M059J (cell line): ENCODE measurements around the gene URI1. TPM values are rescaled to one million over a fixed set of nuclear protein-coding genes. Genes with fewer than 3 reads are reported as not detected.
A peak's percentile ranks its signal among the peaks of the same experiment; 100 is the strongest.
"Not testable (repeated sequence)": the region's sequence is repeated elsewhere in the genome, so short reads cannot be mapped to it uniquely, and the experiment has no call there.

ENCODE experiments used
- DNase-seq: peaks from one replicate; pipeline ENCODE4 v3.0.0-alpha.2; 2012; ENCODE audit warnings: low read depth
- total RNA-seq: library from RNA; depleted of rRNA; stranded (reverse); fragments of >200 nt; shearing (Covaris generic); gene quantifications from 2 replicates; pipeline ENCODE4 v1.2.3, GENCODE V29; 2014; rRNA removed

URI1 gene, protein sequence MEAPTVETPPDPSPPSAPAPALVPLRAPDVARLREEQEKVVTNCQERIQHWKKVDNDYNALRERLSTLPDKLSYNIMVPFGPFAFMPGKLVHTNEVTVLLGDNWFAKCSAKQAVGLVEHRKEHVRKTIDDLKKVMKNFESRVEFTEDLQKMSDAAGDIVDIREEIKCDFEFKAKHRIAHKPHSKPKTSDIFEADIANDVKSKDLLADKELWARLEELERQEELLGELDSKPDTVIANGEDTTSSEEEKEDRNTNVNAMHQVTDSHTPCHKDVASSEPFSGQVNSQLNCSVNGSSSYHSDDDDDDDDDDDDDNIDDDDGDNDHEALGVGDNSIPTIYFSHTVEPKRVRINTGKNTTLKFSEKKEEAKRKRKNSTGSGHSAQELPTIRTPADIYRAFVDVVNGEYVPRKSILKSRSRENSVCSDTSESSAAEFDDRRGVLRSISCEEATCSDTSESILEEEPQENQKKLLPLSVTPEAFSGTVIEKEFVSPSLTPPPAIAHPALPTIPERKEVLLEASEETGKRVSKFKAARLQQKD
- 42.7 and 63.0 TPM in 2 replicates for total RNA-seq

- peak; percentile 76 for DNase-seq
Observed at GRCh38 chr19:29941828-29942403, at the start of gene URI1. Gene URI1 (plus strand): TSS chr19:29942239. CDS start chr19:29942548, 309 bp downstream.

DNA sequence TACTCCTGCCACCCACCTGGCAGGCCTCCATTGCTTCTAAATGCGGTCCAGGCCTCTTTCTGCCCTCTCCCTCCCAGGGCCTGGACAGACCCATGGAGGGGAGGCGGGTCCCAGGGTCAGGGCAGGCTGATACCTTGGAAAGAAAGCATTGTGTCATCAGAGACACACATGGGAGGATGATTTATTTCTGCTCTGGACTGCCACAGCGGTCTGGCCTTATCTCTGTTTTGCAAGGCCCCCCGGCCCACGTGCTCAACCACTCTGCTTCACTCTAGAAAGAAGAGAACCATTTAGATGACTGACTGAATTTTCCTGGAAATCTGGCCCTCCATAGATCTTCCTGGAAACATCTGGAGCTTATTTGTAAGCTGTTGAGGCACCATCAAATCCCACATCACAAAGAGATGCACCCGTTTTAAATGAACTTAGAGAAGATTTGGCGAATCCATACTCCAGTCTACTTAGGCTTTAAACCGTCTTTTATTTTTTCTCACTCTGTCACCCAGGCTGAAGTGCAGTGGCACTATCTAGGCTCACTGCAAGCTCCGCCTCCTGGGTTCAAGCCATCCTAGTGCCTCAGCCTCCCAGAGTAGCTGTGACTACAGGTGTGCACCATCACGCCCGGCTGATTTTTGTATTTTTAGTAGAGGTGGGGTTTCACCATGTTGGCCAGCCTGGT lies 48.3 kb upstream of the URI1 start:
- no peak for DNase-seq

GRCh38 chr19:29896802-29897201 lies 45.2 kb upstream of the URI1 start:
- no peak for DNase-seq

GRCh38 chr19:29897466-29897865 lies 44.6 kb upstream of the URI1 start:
- DNase-seq, result no peak

DNA sequence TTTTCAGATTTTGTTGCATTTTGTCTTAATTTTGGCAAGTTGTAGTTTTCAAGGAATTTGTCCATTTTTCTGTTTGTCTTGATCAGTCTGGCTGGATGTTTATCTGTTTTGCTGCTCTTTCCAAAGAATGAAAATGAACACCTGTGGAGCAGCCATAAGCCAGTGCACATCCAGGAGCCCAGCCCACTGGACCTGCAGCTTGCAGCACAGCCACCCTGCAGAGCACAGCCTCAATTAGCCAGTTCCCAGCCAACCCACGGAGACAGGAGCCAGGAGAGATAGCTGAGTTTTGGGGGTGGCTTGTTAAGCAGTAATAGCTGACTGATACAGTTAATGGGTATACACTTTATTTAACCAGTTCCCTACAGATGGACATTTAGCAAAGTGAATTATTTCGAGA lies 38.0 kb upstream of the URI1 start:
- DNase-seq, result no peak

- DNase-seq, result peak; percentile 40
Observed at GRCh38 chr19:29908963-29909944, 32.8 kb upstream of the URI1 start.

DNA sequence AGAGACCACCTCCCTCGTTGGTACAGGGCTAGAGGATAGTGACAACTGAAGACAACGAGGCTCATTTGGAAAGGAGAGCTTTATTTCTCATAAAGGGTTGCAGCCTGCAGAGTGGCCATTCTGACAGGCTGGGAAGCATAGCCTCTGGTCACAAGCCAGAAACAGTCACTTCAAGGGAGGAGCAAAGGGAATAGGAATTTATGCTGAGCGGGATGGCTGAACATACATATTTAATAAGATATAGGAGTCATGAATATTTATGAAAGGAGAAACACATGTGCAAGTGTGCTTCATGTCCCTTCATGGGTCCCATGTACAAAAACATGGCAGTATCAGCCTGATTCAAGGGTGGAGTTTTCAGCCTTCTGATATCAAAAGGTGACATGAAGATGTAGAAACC lies 27.1 kb upstream of the URI1 start:
- no peak for DNase-seq

DNA sequence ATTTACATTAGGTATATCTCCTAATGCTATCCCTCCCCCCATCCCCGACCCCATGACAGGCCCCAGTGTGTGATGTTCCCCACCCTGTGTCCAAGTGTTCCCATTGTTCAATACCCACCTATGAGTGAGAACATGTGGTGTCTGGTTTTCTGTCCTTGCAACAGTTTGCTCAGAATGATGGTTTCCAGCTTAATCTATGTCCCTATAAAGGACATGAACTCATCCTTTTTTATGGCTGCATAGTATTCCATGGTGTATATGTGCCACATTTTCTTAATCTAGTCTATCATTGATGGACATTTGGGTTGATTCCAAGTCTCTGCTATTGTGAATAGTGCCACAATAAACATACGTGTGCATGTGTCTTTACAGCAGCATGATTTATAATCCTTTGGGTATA lies 26.2 kb upstream of the URI1 start:
- not testable (repeated sequence) for DNase-seq

DNA sequence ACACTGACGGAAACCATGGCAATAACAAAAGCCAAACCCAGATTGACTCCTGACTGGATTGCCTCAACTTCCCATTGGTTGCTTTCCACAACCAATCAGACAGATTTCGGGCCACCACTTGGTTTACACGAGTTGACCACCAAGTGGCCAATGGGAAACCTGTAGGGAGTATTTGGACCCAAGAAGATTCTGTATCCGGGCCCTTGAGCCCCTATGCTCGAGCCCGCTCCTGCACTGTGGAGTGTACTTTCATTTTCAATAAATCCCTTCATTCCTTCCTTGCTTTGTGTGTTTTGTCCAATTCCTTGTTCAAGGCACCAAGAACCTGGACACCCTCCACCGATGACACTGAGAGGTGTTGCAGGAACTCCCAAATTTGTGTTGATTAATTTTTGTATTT lies 24.1 kb upstream of the URI1 start:
- no peak for DNase-seq

GRCh38 chr19:29918891-29919290 lies 23.1 kb upstream of the URI1 start:
- DNase-seq, result no peak

DNA sequence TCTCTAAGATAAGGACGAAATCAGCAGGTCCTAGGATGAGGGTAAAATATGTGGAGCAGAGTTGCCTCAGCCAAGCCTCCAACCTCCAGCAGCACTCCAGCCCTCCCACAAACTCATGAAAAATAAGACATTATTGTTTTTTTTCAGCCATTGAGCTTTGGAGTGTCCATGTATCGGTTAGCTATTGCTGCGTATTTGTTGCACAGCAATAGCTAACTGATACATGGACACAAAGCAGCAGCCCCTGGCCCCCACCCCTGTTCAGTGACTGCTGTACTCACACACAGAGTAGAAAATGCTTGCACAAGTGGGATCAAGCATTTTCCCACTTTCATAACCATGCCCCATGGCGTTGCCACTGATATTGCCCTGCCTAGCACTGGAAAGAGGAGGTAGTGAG lies 19.1 kb upstream of the URI1 start:
- DNase-seq, result no peak

DNA sequence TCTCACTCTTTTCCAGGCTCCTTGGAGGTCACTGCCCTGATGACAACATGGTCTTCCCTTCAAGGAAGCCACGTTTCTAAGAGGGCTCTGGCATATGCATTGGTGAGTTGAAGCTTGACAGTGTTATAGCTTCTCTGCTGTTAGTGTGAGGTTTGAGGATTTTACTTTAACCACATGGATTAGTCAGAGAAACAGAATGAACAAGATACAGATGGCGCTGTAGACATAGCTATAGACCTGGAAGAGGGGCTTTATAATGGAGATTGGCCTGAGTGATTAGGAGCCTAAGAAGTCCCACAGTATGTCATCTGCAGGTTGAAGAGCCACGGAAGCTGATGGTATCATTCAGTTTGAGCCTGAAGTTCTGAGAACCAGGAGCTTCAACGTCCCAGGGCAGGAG lies 18.4 kb upstream of the URI1 start:
- peak; percentile 7 for DNase-seq

GRCh38 chr19:29926031-29926430 lies 16.0 kb upstream of the URI1 start:
- DNase-seq, result no peak

DNA sequence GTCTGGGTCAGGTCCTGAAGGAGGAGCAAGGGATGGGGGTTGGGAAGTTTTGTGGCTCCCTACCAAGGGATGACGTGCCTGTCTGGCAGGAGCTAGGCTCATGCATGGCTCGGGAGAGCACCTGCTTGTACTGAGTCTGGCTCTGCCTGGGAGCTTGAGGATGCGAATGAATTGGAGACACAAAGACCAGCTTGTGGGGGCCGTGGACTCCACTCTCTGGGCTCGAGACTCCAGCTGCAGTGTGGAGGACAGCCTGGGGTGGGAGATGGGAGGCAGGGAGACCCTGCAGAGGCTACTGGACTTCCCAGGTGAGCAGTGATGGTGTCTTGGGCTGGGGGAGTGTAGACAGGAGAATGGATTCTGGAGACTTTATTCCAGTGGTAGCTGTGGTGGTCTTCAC lies 15.2 kb upstream of the URI1 start:
- no peak for DNase-seq

GRCh38 chr19:29927944-29928625 lies 14.0 kb upstream of the URI1 start:
- DNase-seq, result no peak

DNA sequence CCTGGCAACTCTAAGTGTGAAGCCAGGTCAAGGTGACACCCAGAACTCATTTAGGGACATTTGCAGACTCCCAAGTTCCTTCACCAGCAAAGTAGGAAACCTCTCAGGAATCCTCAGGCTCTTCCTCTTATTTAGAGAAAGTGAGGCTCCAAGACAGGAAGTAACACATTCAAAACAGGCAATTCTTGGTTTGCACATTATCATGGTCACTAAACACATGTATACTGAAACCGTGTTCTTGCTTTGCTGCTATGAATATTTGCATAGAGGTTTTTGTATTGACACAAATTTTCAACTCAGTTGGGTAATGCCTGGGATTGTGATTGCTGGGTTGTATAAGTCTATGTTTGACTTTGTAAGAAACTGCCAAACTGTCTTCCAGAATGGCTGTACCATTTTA lies 13.2 kb upstream of the URI1 start:
- DNase-seq, result no peak

DNA sequence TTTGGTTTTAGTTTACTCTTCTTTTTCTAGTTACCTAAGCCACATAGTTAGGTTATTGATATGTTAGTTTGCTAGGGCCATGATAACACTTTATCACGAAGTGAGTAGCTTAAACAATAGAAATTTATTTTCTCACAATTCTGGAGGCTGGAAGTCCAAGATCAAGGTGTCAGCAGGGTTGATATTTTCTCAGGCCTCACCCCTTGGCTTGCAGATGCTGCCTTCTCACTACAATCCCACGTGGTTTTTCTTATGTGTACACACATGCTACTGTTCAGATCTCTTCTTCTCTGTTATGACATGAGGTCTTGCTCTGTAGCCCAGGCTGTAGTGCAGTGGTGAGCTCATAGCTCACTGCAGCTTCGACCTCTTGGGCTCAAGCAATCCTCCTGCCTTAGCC lies 7.8 kb upstream of the URI1 start:
- DNase-seq, result no peak

GRCh38 chr19:29934781-29935180 lies 7.3 kb upstream of the URI1 start:
- no peak for DNase-seq

DNA sequence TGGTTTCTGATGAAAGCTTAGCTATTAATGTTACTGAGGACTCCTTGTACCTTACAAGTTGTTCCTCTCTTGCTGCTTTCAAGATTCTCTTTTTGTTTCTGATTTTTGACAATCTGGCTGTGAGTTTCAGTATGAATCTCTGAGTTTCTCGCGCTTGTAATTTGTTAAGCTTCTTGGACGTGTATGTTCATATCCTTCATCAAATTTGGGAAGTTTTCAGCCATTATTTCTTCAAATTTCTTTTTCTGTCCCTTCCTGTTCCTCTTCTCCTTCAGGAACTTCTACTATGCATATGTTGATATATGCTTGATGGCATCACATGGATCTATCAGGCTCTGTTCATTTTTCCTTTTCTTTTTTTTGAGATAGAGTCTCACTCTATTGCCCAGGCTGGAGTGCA lies 5.6 kb upstream of the URI1 start:
- no peak for DNase-seq

- no peak for DNase-seq
Observed at GRCh38 chr19:29939628-29940027, 2.4 kb upstream of the URI1 start.
